GM19395 (cell line): ENCODE data around the gene VHLL.

ENCODE experiments used
- ATAC-seq: cut with Tn5 transposase; IDR thresholded peaks from one replicate; pipeline ENCODE4 v1.9.1; 2021; ENCODE audit warnings: mild to moderate bottlenecking, moderate library complexity; ENCODE audit not compliant: unreplicated experiment

Gene VHLL

GRCh38 chr1:156291226-156292061, 7.7 kb downstream of the VHLL start:
- peak; percentile 56 for ATAC-seq

GRCh38 chr1:156289857-156290256, 9.2 kb downstream of the VHLL start:
- ATAC-seq, result no peak

GRCh38 chr1:156286061-156286460, 13.0 kb downstream of the VHLL start:
- ATAC-seq, result no peak

- ATAC-seq, result no peak
These were observed 13.7 kb downstream of the VHLL start for GRCh38 chr1:156285437-156285836.

- ATAC-seq, result no peak
These were observed 14.3 kb downstream of the VHLL start for GRCh38 chr1:156284757-156285156.

GRCh38 chr1:156284112-156284511, 15.0 kb downstream of the VHLL start, which contains the start of gene TMEM79:
TMEM79 (plus strand) TSS chr1:156284325; CDS start chr1:156285227, 902 bp downstream.
- ATAC-seq, result no peak

GRCh38 chr1:156283521-156283920, 15.6 kb downstream of the VHLL start:
- no peak for ATAC-seq

- ATAC-seq, result peak; percentile 83
These were observed 16.5 kb downstream of the VHLL start, which contains the start of gene SMG5 for GRCh38 chr1:156282479-156283222. SMG5 (minus strand) TSS chr1:156282825; CDS start chr1:156282680, 145 bp downstream.

- ATAC-seq, result peak; percentile 2
These were observed 17.2 kb downstream of the VHLL start for GRCh38 chr1:156281693-156282478.

- peak; percentile 48 for ATAC-seq
These were observed 17.8 kb downstream of the VHLL start for GRCh38 chr1:156281281-156281680.

- ATAC-seq, result no peak
These were observed 19.3 kb downstream of the VHLL start for GRCh38 chr1:156279837-156280236.

GRCh38 chr1:156276966-156277381, 22.1 kb downstream of the VHLL start:
- no peak for ATAC-seq

GRCh38 chr1:156276532-156276931, 22.6 kb downstream of the VHLL start:
- no peak for ATAC-seq

GRCh38 chr1:156270314-156270713, 28.8 kb downstream of the VHLL start:
- ATAC-seq, result no peak

GRCh38 chr1:156268336-156268735, 30.8 kb downstream of the VHLL start:
- ATAC-seq, result no peak

GRCh38 chr1:156266051-156266450, 33.1 kb downstream of the VHLL start:
- ATAC-seq, result no peak

- no peak for ATAC-seq
These were observed 35.8 kb downstream of the VHLL start for GRCh38 chr1:156263288-156263655.

- no peak for ATAC-seq
These were observed 36.4 kb downstream of the VHLL start for GRCh38 chr1:156262461-156263287.

- ATAC-seq, result no peak
These were observed 38.2 kb downstream of the VHLL start for GRCh38 chr1:156260896-156261295.

GRCh38 chr1:156259805-156260204, 39.3 kb downstream of the VHLL start:
- ATAC-seq, result no peak
